Measurements from ENCODE around the gene RIPK4.

The RIPK4 gene

DNA sequence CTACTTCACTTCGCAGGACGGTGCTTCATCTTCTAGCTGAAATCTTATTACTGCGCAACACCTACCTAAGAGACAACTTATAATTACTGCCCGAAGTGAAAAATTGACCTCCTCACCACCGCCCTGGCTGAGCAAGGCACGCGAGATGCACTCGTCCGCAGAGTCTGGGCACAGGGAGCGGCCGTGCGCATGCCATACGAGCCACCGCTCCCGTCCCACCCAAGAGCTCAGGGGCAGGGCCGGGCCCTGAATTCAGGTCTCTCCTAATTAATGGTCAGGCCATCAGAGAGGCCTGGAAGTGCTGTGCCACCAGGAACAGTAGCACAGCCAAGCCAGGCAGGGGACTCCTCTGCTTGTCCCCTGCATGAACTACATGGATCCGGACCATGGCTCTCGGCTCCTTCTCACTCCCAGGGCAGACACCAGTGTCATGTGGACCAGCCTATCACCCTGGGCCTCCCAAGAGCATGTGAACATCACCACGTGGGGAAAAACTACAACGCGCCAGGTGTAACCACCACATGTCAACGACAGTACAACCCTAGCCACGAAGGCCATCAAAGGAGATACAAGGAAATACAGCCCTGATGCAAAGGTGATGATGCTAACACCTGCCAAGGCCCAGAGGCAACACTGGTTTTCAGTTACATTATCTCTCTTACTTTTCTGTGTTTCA, 11.5 kb downstream of the RIPK4 start:
- DNase-seq (ENCODE audit: low read depth): no peak
- TF ChIP-seq, protein P1, sequence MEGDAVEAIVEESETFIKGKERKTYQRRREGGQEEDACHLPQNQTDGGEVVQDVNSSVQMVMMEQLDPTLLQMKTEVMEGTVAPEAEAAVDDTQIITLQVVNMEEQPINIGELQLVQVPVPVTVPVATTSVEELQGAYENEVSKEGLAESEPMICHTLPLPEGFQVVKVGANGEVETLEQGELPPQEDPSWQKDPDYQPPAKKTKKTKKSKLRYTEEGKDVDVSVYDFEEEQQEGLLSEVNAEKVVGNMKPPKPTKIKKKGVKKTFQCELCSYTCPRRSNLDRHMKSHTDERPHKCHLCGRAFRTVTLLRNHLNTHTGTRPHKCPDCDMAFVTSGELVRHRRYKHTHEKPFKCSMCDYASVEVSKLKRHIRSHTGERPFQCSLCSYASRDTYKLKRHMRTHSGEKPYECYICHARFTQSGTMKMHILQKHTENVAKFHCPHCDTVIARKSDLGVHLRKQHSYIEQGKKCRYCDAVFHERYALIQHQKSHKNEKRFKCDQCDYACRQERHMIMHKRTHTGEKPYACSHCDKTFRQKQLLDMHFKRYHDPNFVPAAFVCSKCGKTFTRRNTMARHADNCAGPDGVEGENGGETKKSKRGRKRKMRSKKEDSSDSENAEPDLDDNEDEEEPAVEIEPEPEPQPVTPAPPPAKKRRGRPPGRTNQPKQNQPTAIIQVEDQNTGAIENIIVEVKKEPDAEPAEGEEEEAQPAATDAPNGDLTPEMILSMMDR (conservative IDR thresholded peaks at IDR 0.05; ENCODE audit: low read depth, low read length): no peak
- no peak overlapping the region for H3K4me3 ChIP-seq (ENCODE audit: low read length)

DNA sequence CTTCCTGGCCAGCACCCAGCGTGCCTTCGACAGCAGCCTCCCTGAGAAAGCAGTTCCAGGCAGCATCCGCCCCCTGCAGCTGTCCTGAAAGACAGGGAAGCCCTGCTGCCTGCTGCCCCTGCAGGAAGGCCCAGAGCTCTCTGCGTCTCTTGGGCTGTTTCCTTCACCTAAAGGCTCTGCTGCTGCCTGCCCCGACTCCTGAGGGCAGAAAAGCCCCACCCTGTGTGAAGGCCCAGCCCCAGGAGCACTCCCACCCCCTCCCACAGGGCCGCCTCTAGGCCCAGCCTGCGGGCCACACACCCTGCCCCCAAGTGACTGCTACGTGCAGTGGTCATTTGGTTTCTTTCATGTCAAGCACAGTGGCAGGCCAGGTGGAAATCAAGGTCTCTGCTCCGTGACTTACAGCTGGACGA, 12.4 kb downstream of the RIPK4 start:
- TF ChIP-seq, protein P1 (conservative IDR thresholded peaks at IDR 0.05; ENCODE audit: low read depth, low read length): no peak
- DNase-seq (ENCODE audit: low read depth): no peak

DNA sequence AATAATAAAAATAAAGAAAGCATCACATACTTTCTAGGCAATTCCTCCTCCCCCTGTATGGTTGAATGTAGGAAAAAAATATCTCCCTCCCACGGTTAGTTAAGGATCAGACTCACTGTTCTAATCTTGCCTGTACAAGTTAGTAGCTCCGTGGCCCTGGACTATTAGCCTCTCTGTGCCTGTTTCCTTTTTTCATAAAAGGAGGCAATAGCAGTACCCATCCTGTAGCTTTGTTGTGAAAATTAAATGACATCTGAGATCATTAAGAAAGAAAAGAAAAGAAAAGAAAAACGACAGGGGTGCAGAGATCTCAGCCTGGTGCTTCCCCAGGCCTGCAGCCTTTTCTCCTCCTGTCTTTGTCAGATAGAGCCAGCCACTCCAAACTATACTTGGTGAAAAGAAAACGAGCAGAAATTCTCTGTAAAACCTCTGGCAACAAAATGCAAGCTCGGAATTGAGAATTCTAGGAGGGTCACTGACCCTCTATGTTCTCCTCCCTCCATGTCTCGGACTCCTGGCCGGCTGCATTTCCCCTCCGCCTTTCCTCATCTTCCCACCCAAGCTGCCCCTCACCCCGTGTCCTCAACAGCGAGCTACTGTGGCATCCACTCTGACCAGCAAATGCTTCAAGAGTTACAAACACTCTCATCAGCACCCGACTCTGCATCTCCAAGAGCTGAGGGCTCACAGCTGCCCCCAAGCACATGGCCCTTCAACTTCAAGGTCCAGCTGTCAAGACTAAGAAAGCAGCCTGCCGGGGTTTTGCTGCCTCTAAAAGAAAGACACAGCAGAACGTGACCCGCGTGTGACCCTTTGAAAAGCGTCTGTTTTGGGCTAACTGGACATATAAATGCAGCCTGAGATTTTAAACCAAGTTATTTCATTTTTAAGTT, 13.6 kb downstream of the RIPK4 start:
- DNase-seq (ENCODE audit: low read depth): no peak
- H3K4me3 ChIP-seq (ENCODE audit: low read length): no peak overlapping the region
- TF ChIP-seq, protein P1 (conservative IDR thresholded peaks at IDR 0.05; ENCODE audit: low read depth, low read length): no peak

More for the DNA sequence above, 12.4 kb downstream of the RIPK4 start:
- H3K4me3 ChIP-seq (ENCODE audit: low read length): no peak overlapping the region

DNA sequence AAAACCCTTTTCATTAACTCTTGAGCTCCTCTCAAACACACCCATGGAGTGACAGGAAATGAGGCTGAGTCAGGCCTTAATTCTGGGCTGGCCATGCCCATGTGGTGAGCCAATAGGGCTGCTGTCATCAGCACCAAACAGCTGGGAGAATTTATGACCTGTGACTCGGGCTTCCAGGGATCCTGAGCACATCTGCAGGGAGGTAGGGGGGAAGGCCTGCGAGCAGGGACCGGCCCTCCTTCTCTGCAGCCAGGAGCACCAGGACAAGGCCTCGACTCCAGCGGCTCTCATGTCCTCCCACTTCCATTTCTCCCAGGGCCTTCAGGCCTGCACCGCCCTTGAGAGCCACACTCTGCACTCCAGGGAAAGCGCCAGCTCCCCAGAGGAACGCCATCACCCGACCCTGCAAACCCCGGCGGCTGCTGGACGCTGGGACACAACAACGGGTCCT, 14.6 kb downstream of the RIPK4 start:
- TF ChIP-seq, protein P1 (conservative IDR thresholded peaks at IDR 0.05; ENCODE audit: low read depth, low read length): no peak
- no peak for DNase-seq (ENCODE audit: low read depth)
- no peak overlapping the region for H3K4me3 ChIP-seq (ENCODE audit: low read length)

DNA sequence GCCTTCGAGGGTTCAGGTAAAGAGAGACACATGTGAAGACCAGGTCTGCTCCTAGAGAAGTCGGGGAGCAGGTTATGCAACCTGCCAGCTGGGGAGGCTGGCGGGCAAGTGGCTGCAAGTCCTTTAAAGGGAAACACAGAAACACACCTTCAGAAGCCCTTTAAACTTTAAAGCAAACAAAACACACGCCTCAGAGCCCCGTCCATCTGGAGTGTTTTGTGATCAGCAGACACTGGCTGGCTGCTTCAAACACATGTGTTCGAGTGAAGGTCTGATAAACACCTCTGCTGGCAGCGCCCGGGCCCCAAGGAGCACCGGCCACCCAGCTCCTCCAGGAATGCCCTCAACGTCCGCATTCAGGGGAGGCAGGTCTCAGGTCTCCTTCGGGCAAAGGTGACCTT, 15.2 kb downstream of the RIPK4 start:
- H3K4me3 ChIP-seq (ENCODE audit: low read length): no peak overlapping the region
- DNase-seq (ENCODE audit: low read depth): no peak
- TF ChIP-seq, protein P1 (conservative IDR thresholded peaks at IDR 0.05; ENCODE audit: low read depth, low read length): no peak

DNA sequence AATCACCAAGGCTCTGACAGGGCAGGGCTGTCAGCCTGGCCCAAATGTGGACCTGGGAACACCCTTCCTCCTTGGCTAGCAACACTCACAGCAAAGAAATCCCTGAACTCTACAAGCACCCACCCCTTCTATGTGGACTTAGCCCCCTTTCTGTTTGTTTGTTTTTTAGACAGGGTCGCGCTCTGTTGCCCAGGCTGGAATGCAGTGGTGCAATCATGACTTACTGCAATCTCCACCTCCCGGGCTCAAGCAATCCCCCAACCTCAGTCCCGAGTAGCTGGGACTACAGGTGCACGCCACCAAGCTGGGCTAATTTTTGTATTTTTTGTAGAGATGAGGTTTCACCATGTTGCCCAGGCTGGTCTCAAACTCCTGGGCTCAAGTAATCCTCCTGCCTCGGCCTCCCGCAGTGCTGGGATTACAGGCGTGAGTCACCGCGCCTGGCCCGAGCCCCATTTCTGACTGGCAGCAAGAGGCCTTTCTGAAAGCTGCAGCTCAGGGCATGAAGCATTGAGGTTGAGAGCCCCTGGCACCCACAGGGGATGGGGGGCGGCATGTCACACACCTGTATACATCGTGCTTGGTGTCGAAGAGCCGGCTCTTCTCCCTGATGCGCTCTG, 16.2 kb downstream of the RIPK4 start:
- no peak for DNase-seq (ENCODE audit: low read depth)
- TF ChIP-seq, protein P1 (conservative IDR thresholded peaks at IDR 0.05; ENCODE audit: low read depth, low read length): no peak
- H3K4me3 ChIP-seq (ENCODE audit: low read length): no peak overlapping the region
